ENCODE measurements around the gene MYLK4.

The MYLK4 gene

GRCh38 chr6:2706558-2706957, 44.2 kb downstream of the MYLK4 start:
- Histone ChIP-seq H3K27me3 (peaks cover 18% of the 10 kb centered on the region), H3K36me3 (no peaks in the 10 kb centered on the region), H3K9me3 (peaks cover 3% of the 10 kb centered on the region), H3K4me1 (no peaks in the 10 kb centered on the region), H3K4me3 (ENCODE audit: low read depth, low read length) (no peak overlapping the region)
- TF ChIP-seq, protein P1, sequence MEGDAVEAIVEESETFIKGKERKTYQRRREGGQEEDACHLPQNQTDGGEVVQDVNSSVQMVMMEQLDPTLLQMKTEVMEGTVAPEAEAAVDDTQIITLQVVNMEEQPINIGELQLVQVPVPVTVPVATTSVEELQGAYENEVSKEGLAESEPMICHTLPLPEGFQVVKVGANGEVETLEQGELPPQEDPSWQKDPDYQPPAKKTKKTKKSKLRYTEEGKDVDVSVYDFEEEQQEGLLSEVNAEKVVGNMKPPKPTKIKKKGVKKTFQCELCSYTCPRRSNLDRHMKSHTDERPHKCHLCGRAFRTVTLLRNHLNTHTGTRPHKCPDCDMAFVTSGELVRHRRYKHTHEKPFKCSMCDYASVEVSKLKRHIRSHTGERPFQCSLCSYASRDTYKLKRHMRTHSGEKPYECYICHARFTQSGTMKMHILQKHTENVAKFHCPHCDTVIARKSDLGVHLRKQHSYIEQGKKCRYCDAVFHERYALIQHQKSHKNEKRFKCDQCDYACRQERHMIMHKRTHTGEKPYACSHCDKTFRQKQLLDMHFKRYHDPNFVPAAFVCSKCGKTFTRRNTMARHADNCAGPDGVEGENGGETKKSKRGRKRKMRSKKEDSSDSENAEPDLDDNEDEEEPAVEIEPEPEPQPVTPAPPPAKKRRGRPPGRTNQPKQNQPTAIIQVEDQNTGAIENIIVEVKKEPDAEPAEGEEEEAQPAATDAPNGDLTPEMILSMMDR (IDR thresholded peaks at IDR 0.05; ENCODE audit: low read depth, low read length) = no peak
- DNase-seq = no peak

- Histone ChIP-seq H3K4me3 (ENCODE audit: low read depth, low read length) (no peak overlapping the region), H3K27me3 (peaks cover 24% of the 10 kb centered on the region), H3K36me3 (no peaks in the 10 kb centered on the region), H3K4me1 (no peaks in the 10 kb centered on the region), H3K9me3 (peaks cover 3% of the 10 kb centered on the region)
- DNase-seq = no peak
- TF ChIP-seq, protein P1 (IDR thresholded peaks at IDR 0.05; ENCODE audit: low read depth, low read length) = no peak
Measured at GRCh38 chr6:2705256-2705655, 45.5 kb downstream of the MYLK4 start.

DNA sequence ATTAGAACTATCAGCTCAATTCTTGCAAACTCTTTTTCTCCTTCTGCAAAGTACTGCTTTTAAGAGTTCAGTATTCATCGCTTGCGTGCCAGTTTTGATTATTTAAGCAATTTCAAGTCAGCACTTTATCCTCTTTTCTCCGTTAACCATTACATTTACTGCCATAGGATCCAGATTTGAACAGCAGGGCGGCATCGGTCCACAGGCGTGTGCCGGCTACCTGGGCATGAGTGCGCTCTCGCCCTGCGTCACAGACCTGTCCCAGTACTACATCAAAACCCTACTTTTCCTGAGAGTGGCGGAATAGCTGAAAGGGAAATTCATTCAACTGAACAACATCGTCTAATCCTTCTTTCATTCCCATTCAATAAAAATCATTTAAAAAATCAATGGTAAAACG, 53.4 kb downstream of the MYLK4 start:
- no peaks in the 10 kb centered on the region for H3K36me3 ChIP-seq
- H3K4me3 ChIP-seq (ENCODE audit: low read depth, low read length) = no peak overlapping the region
- H3K27me3 ChIP-seq = peaks cover 29% of the 10 kb centered on the region
- DNase-seq = no peak
- TF ChIP-seq, protein P1 (IDR thresholded peaks at IDR 0.05; ENCODE audit: low read depth, low read length) = peak; percentile 12; the same call in 1 of the 2 replicates
- H3K4me1 ChIP-seq = no peaks in the 10 kb centered on the region
- H3K9me3 ChIP-seq = no peaks in the 10 kb centered on the region

- Histone ChIP-seq H3K27me3 (peaks cover 23% of the 10 kb centered on the region), H3K4me1 (no peaks in the 10 kb centered on the region), H3K4me3 (ENCODE audit: low read depth, low read length) (no peak overlapping the region), H3K36me3 (no peaks in the 10 kb centered on the region), H3K9me3 (no peaks in the 10 kb centered on the region)
- TF ChIP-seq, protein P1 (IDR thresholded peaks at IDR 0.05; ENCODE audit: low read depth, low read length) = 0 out of 2 replicates have a peak, but pooled peaks have one; percentile 21
- no peak for DNase-seq
Measured at GRCh38 chr6:2695454-2696095, 55.1 kb downstream of the MYLK4 start.

DNA sequence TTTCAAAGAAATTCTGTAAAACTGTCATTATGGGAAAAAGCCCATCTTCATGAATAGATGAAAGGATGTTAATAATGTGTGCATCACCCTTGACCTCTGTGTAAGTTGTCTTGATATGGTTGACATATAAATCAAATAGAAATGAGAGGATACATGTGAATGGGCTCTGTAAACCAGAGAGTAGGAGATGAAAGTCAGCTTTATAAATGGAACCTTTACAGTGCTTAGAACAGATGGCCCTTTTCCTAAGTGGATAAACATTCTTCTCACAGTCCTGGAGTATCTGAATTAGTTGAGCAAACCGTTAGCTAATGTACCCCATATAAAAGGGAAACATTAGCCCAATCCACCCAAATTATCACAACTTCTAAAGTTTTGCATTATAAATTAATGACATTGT, 57.5 kb downstream of the MYLK4 start:
- H3K36me3 ChIP-seq = no peaks in the 10 kb centered on the region
- no peak overlapping the region for H3K4me3 ChIP-seq (ENCODE audit: low read depth, low read length)
- no peaks in the 10 kb centered on the region for H3K9me3 ChIP-seq
- TF ChIP-seq, protein P1 (IDR thresholded peaks at IDR 0.05; ENCODE audit: low read depth, low read length) = no peak
- no peak for DNase-seq
- H3K4me1 ChIP-seq = no peaks in the 10 kb centered on the region
- peaks cover 17% of the 10 kb centered on the region for H3K27me3 ChIP-seq

DNA sequence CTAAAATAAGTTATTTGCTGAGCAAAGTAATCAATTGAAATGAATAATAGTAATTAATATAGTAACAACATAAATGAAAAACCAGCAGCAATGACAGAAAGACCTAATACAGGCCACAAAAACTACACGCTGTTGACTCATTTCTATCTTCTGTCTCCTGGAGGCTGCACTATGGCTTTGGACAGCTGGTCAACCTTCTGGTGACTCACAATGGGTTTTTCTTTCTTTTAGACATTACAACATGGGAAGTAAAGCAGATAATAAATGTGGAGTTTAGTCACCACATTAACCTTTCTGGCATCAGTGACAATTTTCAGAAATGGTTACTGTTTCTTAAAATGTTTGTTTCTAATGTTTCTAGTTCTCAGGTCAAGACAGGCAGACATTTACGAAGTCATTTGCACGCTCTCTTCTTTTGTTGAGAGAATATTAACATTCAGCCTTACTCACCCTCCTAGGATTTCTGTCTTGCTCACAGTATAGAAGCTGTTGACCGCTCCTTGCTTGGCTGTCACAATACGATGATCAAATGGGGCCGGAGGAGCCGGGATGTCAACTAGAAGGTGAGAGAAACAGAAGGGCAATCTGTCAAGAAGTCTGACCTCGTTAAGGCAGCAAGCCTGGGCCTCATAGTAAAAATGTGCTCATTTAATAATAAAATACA, 62.2 kb downstream of the MYLK4 start:
- DNase-seq = no peak
- H3K4me1 ChIP-seq = no peaks in the 10 kb centered on the region
- no peaks in the 10 kb centered on the region for H3K36me3 ChIP-seq
- H3K27me3 ChIP-seq = peaks cover 5% of the 10 kb centered on the region
- no peaks in the 10 kb centered on the region for H3K9me3 ChIP-seq
- H3K4me3 ChIP-seq (ENCODE audit: low read depth, low read length) = no peak overlapping the region
- TF ChIP-seq, protein P1 (IDR thresholded peaks at IDR 0.05; ENCODE audit: low read depth, low read length) = no peak

Data from BE2C (cell line).